T-cell (primary cell): ENCODE measurements around the gene FCER2. TPM values are rescaled to one million over a fixed set of nuclear protein-coding genes. Genes with fewer than 3 reads are reported as not detected.
"Not testable (repeated sequence)": the region's sequence is repeated elsewhere in the genome, so short reads cannot be mapped to it uniquely, and the experiment has no call there.

ENCODE experiments used
- ATAC-seq, 4 experiments: fragments of 200-7000 bp in 3 of 4; fragments of 150-1000 bp in 1 of 4; cut with Tn5 transposase; replicated peaks in 1 of 4; 1 replicate in 3 of 4; 2 replicates in 1 of 4; pipeline ENCODE4 v1.10.0; 2021; ENCODE audit warnings: moderate library complexity in 3 of 4, mild to moderate bottlenecking in 2 of 4, moderate number of reproducible peaks in 1 of 4
- CTCF ChIA-PET, 2 donors: fragments of 300-600 bp; sonication (Branson Sonifier 250); formaldehyde crosslinking; loops; one replicate each; lab custom pipeline; 2022; ENCODE audit warnings: antibody characterized with exemption in 2 of 2; lab: Charles Lee
- POLR2A ChIA-PET, 2 donors: fragments of 300-600 bp; sonication (Branson Sonifier 250); formaldehyde crosslinking; loops; one replicate each; lab custom pipeline; 2022; ENCODE audit warnings: antibody characterized with exemption in 2 of 2; lab: Charles Lee
- DNase-seq, 35 experiments: peaks; one replicate each; pipeline versions ENCODE4 v3.0.0 to v3.0.0-alpha.2; 2013 to 2023
- H3K27ac ChIP-seq: one replicate; pipeline ENCODE4 v1.5.1; 2013; ENCODE audit warnings: low read length
- H3K27me3 ChIP-seq, 2 experiments: replicated peaks in 1 of 2; 1 replicate in 1 of 2; 2 replicates in 1 of 2; pipeline versions ENCODE4 v1.6.1 to v1.7.0; 2013; ENCODE audit warnings: low read length in 1 of 2, mixed read lengths in 1 of 2; ENCODE audit not compliant: control insufficient read depth in 2 of 2, insufficient read depth in 2 of 2; ENCODE audit errors: extremely low read depth in 1 of 2
- H3K36me3 ChIP-seq, 2 donors: 1 replicate in 1 of 2; 2 replicates in 1 of 2; pipeline versions ENCODE4 v1.6.1 to v1.7.0; 2013; ENCODE audit warnings: low read length in 1 of 2; ENCODE audit not compliant: control insufficient read depth in 2 of 2, insufficient read depth in 1 of 2; ENCODE audit errors: extremely low read depth in 1 of 2
- H3K4me1 ChIP-seq, 2 experiments: 1 replicate in 1 of 2; 2 replicates in 1 of 2; pipeline versions ENCODE4 v1.6.1 to v1.7.0; 2013; ENCODE audit warnings: low read length in 2 of 2, mixed read lengths in 1 of 2; ENCODE audit not compliant: insufficient read depth in 2 of 2, control insufficient read depth in 1 of 2; ENCODE audit errors: extremely low read depth in 1 of 2
- H3K4me3 ChIP-seq, 2 donors: 1 replicate in 1 of 2; 2 replicates in 1 of 2; pipeline versions ENCODE4 v1.5.1 to v1.7.0; 2013; ENCODE audit warnings: mild to moderate bottlenecking in 2 of 2, low read length in 1 of 2, moderate library complexity in 1 of 2; ENCODE audit not compliant: control insufficient read depth in 1 of 2; ENCODE audit errors: extremely low read depth in 1 of 2
- H3K9me3 ChIP-seq: 2 replicates; pipeline ENCODE4 v1.7.0; 2013
- H3K27ac Mint-ChIP-seq, 2 donors: one replicate each; pipeline ENCODE4 v1.8.0; 2020 to 2021; ENCODE audit warnings: mild to moderate bottlenecking in 2 of 2, mixed read lengths in 2 of 2
- H3K27me3 Mint-ChIP-seq, 2 donors: one replicate each; pipeline ENCODE4 v1.8.0; 2021 to 2022; ENCODE audit warnings: mixed read lengths in 2 of 2
- H3K36me3 Mint-ChIP-seq: one replicate; pipeline ENCODE4 v1.8.0; 2021; ENCODE audit warnings: mixed read lengths
- H3K4me1 Mint-ChIP-seq, 3 donors: one replicate each; pipeline ENCODE4 v1.8.0; 2020 to 2022; ENCODE audit warnings: mixed read lengths in 3 of 3, mild to moderate bottlenecking in 1 of 3
- H3K4me3 Mint-ChIP-seq, 3 donors: one replicate each; pipeline ENCODE4 v1.8.0; 2020 to 2022; ENCODE audit warnings: mild to moderate bottlenecking in 3 of 3, mixed read lengths in 3 of 3, moderate library complexity in 3 of 3
- H3K9me3 Mint-ChIP-seq, 3 donors: one replicate each; pipeline ENCODE4 v1.8.0; 2020 to 2022; ENCODE audit warnings: mixed read lengths in 3 of 3
- WGBS: methylation state at CpG from one replicate; pipeline ENCODE4 v1.1.5; 2013; ENCODE audit warnings: missing lambda C conversion rate; ENCODE audit not compliant: insufficient coverage; 5-methylcytosine and 5-hydroxymethylcytosine counted together
- total RNA-seq, 35 experiments: library from RNA in 6 of 35; stranded (reverse) in 6 of 35; fragments of 120-200 nt in 1 of 35; gene quantifications; one replicate each; pipeline versions ENCODE4 v1.2.1 to v1.2.4 and lab custom pipeline; 2013 to 2026

FCER2 gene
- total RNA-seq, 5 donors from 2014 or later (not counting 1 experiment from before 2014, with no cell fraction given) = 0.90 to 2.5 (median 1.2) TPM

DNA sequence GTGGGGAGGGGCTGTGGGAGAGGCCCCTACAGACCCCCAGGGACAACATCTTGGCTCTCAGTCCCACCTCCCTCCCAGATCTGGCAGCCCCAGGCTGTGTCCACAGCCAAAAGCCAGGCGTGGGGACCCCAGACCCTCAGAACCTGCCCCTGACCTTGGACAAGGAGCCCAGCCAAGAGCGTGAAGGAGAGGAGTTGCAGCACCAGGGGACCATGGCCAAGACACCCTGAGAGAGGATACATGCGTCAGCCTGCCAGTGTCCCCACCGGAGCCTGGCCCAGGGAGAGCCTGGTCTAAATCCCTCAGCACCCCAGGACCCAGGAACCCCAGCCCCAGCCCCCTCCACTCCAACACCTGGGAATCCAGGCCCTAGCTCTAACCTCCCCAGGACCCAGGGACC, 44.4 kb upstream of the FCER2 start:
- not testable (repeated sequence) for H3K27ac Mint-ChIP-seq

DNA sequence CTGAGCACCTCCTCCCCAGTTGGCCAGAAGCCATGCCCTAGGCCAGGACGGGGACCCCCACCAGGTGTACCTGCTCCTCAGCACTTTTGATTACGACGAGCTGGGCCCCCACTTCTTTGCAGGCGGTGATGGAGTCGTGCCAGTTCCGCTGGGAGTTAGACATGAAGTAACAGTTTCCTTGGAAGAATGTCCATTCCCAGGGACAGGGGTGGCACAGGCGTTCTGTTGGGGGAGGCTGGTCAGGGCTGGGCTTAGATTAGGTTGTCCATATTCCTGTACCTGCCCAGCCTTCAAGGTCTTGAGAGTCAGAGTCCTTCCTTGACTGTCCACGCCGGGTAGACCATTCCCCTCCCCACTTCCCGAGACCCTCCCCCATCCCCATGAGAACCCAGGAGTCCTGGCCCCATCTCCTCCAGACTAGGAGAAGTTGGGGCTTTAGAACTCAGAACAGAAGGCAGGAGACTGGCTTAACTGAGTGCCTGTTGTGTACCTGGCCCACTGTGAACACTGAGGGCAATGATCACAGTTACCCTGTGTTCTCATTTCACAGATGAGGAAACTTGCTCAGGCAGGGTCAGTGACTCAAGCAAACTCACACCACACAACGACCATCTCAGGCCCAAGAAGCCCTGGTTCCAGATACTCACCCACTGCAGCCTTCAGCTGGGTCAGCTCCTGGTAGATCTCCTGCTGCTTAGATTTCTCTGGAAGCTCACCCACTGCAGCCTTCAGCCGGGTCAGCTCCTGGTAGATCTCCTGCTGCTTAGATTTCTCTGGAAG, 43.1 kb upstream of the FCER2 start:
- Mint-ChIP-seq H3K4me1 (peaks cover 0 to 3% (median 1%) of the 10 kb centered on the region in 3 donors), H3K27me3 (peaks cover 9 to 21% of the 10 kb centered on the region in 2 donors), H3K36me3 (no peaks in the 10 kb centered on the region), H3K27ac (no peak overlapping the region), H3K4me3 (no peak overlapping the region), H3K9me3 (peaks cover 0 to 4% (median 0%) of the 10 kb centered on the region in 3 donors)
- ChIA-PET POLR2A (no interaction called here), CTCF (no interaction called here)
- 50% methylated on average over 1 of the region's 12 CpGs for WGBS
- peaks cover 0 to 39% of the 10 kb centered on the region in 2 experiments for H3K27me3 ChIP-seq
- H3K27ac ChIP-seq = no peak overlapping the region
- no peaks in the 10 kb centered on the region for H3K4me1 ChIP-seq
- DNase-seq (no peak), ATAC-seq (no peak)
- H3K9me3 ChIP-seq = no peaks in the 10 kb centered on the region
- H3K36me3 ChIP-seq = no peaks in the 10 kb centered on the region
- no peak overlapping the region for H3K4me3 ChIP-seq

More for the DNA sequence above, 44.4 kb upstream of the FCER2 start:
- H3K4me3 Mint-ChIP-seq, H3K36me3 ChIP-seq, DNase-seq, H3K27ac ChIP-seq, H3K4me1 ChIP-seq, H3K36me3 Mint-ChIP-seq, ATAC-seq, H3K9me3 ChIP-seq, POLR2A ChIA-PET, CTCF ChIA-PET, H3K9me3 Mint-ChIP-seq, H3K4me3 ChIP-seq: not testable (repeated sequence)
- WGBS = 91% methylated on average over 4 of the region's 4 CpGs
- peaks cover 6 to 14% (median 14%) of the 10 kb centered on the region in 3 donors for H3K4me1 Mint-ChIP-seq
- H3K27me3 ChIP-seq = peaks cover 0 to 37% of the 10 kb centered on the region in 2 experiments
- H3K27me3 Mint-ChIP-seq = peaks cover 4 to 14% of the 10 kb centered on the region in 2 donors

DNA sequence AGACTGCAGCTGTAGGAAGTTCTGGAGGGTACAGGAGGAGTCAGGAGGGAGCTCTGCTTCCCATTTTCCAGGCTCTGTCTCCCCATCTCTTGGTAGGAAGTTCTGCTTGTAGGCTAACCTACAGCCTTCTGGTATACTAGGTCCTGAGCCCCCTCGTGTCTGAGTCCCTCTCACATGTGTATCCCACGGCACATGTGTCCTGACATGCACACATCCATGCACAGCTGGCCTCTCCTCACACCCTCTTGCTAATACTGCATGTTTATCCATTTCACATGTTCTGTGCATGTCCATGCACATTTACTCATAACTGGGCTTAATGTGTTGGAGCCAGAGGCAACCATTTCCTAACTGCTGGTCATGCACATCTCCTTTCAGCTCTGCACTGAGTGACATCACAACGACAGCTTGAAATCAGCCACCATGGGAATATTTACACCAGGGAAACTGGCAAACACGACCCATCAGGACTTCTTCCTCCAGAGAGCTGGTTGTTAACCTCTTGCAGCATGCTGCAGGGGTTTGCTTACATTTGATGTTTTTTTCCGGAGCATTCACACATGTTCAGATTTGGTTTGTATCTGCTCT, 42.4 kb upstream of the FCER2 start:
- Mint-ChIP-seq H3K4me3 (no peak overlapping the region), H3K36me3 (no peaks in the 10 kb centered on the region), H3K4me1 (peaks cover 0 to 3% (median 0%) of the 10 kb centered on the region in 3 donors), H3K9me3 (peaks cover 0 to 4% (median 0%) of the 10 kb centered on the region in 3 donors), H3K27me3 (peaks cover 9 to 21% of the 10 kb centered on the region in 2 donors), H3K27ac (no peak overlapping the region)
- H3K36me3 ChIP-seq = no peaks in the 10 kb centered on the region
- ATAC-seq = no peak
- no peaks in the 10 kb centered on the region for H3K4me1 ChIP-seq
- no peak for DNase-seq
- CTCF ChIA-PET = no interaction called here
- POLR2A ChIA-PET = no interaction called here
- H3K27me3 ChIP-seq = peaks cover 0 to 34% of the 10 kb centered on the region in 2 experiments
- no peak overlapping the region for H3K27ac ChIP-seq
- WGBS = 88% methylated on average over 5 of the region's 5 CpGs
- no peak overlapping the region for H3K4me3 ChIP-seq
- H3K9me3 ChIP-seq = no peaks in the 10 kb centered on the region

DNA sequence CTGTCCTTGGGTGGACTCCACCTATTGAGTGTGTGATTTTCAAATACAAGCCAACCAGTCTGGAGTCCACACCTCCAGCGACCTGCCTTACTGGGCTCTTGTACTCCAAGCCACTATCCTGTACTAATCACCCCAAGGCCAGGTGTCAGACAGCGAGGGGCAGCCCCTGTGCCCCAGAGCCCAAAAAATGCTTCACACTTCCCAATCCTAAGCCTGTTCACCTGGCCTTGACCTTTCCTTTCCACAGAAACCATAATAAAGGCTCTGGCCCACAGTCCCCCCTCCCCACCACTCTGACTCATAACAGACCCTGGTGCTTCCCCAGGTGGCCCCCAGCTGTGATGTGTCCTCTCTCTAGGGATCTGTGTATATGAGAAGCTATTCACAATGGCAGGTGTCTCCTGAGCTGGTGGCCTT, 41.5 kb upstream of the FCER2 start:
- H3K4me1 Mint-ChIP-seq = peaks cover 0 to 3% (median 0%) of the 10 kb centered on the region in 3 donors
- no peaks in the 10 kb centered on the region for H3K36me3 Mint-ChIP-seq
- Histone ChIP-seq H3K36me3 (no peaks in the 10 kb centered on the region), H3K27ac (no peak overlapping the region), H3K4me3 (no peak overlapping the region), H3K27me3 (peaks cover 0 to 34% of the 10 kb centered on the region in 2 experiments), H3K4me1 (no peaks in the 10 kb centered on the region), H3K9me3 (no peaks in the 10 kb centered on the region)
- CTCF ChIA-PET = no interaction called here
- no peak overlapping the region for H3K27ac Mint-ChIP-seq
- ATAC-seq = no peak
- WGBS = 60% methylated on average over 2 of the region's 2 CpGs
- POLR2A ChIA-PET = no interaction called here
- H3K4me3 Mint-ChIP-seq = no peak overlapping the region
- peaks cover 0 to 4% (median 0%) of the 10 kb centered on the region in 3 donors for H3K9me3 Mint-ChIP-seq
- DNase-seq = no peak
- peaks cover 9 to 24% of the 10 kb centered on the region in 2 donors for H3K27me3 Mint-ChIP-seq

DNA sequence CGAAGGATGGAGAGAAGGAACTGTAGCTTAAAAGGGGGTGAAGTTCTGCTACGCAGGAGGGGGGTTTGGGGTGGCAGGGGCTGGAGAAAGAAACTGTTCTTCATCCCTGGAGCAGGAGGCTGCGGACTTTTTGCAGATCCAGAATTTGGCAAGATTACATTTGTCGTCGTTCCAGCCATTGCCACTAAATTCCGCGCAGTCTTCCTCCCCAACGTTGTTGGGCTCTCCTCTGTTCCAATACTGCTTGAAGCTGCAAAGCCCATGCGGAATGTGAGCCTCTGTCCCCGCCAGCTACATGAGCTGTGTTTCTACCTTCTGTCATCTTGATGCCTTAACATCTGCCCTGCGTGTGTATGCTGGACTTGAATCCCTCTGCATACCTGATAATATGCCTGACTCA, 41.1 kb upstream of the FCER2 start:
- H3K4me1 Mint-ChIP-seq = peaks cover 0 to 3% (median 0%) of the 10 kb centered on the region in 3 donors
- 84% methylated on average over 11 of the region's 11 CpGs for WGBS
- ATAC-seq = no peak
- H3K27ac Mint-ChIP-seq = no peak overlapping the region
- CTCF ChIA-PET = interaction anchor here in 1 of 2 donors (0.5 kb wide), 1 partner anchor 127 kb away, joined by 3 read pairs; no protein-coding TSS in a partner anchor
- no peak overlapping the region for H3K27ac ChIP-seq
- POLR2A ChIA-PET = no interaction called here
- H3K36me3 Mint-ChIP-seq = no peaks in the 10 kb centered on the region
- no peak overlapping the region for H3K4me3 ChIP-seq
- H3K36me3 ChIP-seq = no peaks in the 10 kb centered on the region
- H3K9me3 ChIP-seq = no peaks in the 10 kb centered on the region
- peaks cover 0 to 33% of the 10 kb centered on the region in 2 experiments for H3K27me3 ChIP-seq
- H3K4me1 ChIP-seq = no peaks in the 10 kb centered on the region
- peaks cover 0 to 1% (median 0%) of the 10 kb centered on the region in 3 donors for H3K9me3 Mint-ChIP-seq
- no peak for DNase-seq
- H3K27me3 Mint-ChIP-seq = peaks cover 11 to 23% of the 10 kb centered on the region in 2 donors
- H3K4me3 Mint-ChIP-seq = no peak overlapping the region

DNA sequence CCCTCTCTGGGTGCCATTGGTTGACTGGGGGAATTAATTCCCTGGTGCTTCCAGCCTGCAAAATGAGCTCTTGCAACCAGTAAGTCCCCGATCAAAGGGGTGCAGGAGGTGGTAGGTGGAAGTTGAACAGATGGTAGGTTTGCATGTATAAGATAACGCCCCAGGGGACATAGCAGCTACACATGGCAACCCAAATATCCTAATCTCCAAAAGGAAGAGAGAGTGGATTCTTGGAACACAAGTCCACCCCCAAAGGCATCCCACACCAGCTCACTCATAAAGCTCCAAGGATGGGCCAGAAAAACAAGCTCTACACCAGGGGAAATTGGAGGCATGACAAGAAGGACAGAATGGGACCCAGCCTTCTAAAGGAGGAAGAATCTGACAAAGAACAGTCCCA, 40.6 kb upstream of the FCER2 start:
- Mint-ChIP-seq H3K36me3 (no peaks in the 10 kb centered on the region), H3K27ac (no peak overlapping the region), H3K4me1 (peaks cover 0 to 3% (median 0%) of the 10 kb centered on the region in 3 donors), H3K27me3 (peaks cover 13 to 20% of the 10 kb centered on the region in 2 donors), H3K4me3 (no peak overlapping the region), H3K9me3 (no peaks in the 10 kb centered on the region)
- DNase-seq = no peak
- no peak for ATAC-seq
- WGBS = no CpG with 5 or more reads among the region's 2 CpGs
- Histone ChIP-seq H3K9me3 (no peaks in the 10 kb centered on the region), H3K36me3 (no peaks in the 10 kb centered on the region), H3K4me3 (no peak overlapping the region), H3K27me3 (peaks cover 0 to 29% of the 10 kb centered on the region in 2 experiments), H3K4me1 (no peaks in the 10 kb centered on the region), H3K27ac (no peak overlapping the region)
- POLR2A ChIA-PET = no interaction called here
- CTCF ChIA-PET = interaction anchor here in 1 of 2 donors (0.5 kb wide), 1 partner anchor 127 kb away, joined by 3 read pairs; no protein-coding TSS in a partner anchor
